IPS-11a (cell line): ENCODE results near the gene CDCP2.
"Not testable (repeated sequence)": the region's sequence is repeated elsewhere in the genome, so short reads cannot be mapped to it uniquely, and the experiment has no call there.

ENCODE experiments used
- H3K4me3 ChIP-seq: one replicate; pipeline ENCODE4 v1.5.1; 2013; ENCODE audit warnings: low read depth, low read length, control low read depth

CDCP2 gene

GRCh38 chr1:54094730-54095105 is 58.1 kb downstream of the CDCP2 start:
- not testable (repeated sequence) for H3K4me3 ChIP-seq

DNA sequence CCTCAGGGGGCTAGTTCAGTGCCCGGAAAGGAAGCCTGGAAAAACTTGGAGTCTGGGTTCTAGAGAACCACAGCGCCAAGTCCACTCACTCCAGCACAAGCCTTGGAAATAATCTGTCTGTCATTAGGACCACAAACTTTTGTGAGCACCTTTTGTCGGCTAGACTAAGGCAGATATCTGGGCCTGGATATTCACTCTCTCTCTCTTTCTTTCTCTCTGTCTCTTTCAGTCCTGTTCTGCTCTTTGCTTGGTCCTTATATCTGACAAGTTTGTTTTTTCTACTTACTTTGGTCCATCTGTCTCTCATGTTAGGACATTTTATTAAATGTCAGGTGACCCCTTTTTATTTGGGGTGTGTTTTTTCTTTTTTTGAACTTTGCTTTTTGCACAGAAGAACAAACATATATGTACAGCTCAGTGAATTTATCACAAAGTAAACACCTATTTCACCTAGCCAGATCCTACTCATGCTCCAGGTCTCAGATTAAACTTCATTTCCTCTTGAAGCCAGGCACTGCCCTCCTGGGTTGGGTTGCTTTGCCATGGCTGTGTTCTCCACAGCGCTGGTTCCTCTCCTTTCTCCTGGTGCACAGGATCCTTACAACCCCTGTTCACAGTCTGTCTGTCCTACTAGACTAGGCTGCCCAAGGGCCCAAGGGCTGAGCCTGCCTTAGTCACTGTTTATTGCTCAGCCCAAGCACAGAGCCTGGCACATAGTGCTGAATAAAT is 58.6 kb downstream of the CDCP2 start:
- H3K4me3 ChIP-seq: no peak overlapping the region

DNA sequence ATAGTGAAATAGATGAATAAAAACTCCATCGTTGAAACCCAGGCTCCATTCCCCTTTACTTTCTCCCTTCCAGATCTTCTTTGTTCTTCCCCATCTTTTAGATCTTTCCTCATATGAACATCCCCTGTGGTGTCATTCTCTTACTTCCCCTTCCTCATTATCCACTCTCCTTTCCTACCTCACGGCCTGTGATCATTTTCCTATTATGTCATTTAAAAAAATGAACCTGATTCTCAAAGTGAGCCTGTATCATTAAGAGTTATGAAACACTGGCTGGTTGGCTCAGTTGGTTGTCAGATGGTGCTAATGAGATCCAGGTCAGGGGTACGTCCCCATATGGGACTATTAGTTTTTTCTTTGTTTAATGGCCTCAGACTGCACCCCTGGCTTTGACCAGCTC is 61.1 kb downstream of the CDCP2 start:
- no peak overlapping the region for H3K4me3 ChIP-seq

DNA sequence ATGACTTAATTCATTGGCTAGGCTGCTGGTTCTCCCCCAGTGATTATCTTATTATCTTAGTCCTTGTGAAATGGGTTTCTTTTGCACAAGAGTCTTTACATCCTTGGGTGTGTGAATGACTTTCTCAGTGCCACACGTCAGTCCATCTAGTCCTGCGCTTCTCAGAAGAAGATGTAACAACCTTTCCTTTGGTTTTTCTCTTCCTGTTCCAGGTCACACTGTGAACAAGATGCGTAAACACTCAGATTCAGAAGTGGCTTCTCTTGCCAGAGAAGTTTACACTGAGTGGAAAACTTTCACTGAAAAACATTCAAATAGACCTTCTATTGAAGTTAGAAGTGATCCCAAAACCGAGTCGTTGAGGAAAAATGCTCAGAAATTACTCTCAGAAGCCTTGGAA is 64.4 kb downstream of the CDCP2 start:
- H3K4me3 ChIP-seq: no peak overlapping the region

DNA sequence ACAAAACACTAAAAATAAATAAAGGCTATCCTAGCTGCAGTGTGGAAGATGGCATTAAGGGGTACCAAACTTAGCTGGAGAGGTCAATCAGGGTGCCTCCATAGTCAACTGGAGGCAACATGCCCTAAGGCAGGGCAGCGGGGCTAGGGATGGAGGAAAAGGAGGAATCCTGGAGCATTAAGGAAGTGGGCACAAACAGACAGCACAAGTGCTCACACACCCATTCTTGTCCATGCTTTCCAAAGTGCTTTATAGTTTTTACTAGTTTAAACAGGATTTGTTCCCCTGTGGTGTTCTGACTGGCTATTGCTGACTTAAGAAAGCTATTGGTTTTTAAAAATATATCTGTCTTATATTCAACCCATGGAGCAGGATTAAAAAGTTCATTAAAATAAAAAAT is 66.0 kb downstream of the CDCP2 start:
- no peak overlapping the region for H3K4me3 ChIP-seq

DNA sequence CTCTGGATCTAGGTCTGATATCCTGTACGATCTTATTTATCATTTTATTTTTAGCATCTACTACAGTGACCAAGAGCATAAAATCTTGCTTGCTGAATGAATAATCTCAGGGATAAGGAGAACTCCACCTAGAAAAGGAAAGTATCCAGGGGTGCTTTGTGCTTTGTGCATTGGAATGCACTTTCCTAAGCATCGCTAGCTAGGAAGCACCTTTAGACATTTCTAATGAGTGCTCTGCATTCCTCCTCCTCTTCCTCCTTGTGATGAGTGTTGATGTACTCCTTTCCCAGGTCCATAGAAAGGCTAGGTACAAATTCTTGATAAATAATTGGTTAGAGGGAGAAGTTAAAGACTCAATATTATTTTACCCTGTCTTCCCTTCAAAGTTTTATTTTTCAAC is 68.0 kb downstream of the CDCP2 start:
- H3K4me3 ChIP-seq: no peak overlapping the region
